Testis (tissue), 3 donors: ENCODE results near the gene AFAP1L2. TPM values are rescaled to one million over a fixed set of nuclear protein-coding genes. Genes with fewer than 3 reads are reported as not detected.

Source experiments
- DNase-seq: peaks from one replicate; pipeline ENCODE4 v3.0.0-alpha.2; 2019
- H3K27ac ChIP-seq, 2 donors: fragments of 200-600 bp; sonication (generic); one replicate each; pipeline ENCODE4 v1.5.1; 2019
- H3K27me3 ChIP-seq: fragments of 200-600 bp; sonication (generic); one replicate; pipeline ENCODE4 v1.5.1; 2019
- H3K36me3 ChIP-seq: fragments of 200-600 bp; sonication (generic); one replicate; pipeline ENCODE4 v1.5.1; 2017; ENCODE audit warnings: low read depth; ENCODE audit errors: missing control alignments
- H3K4me1 ChIP-seq: fragments of 200-600 bp; sonication (generic); one replicate; pipeline ENCODE4 v1.5.1; 2019
- H3K4me3 ChIP-seq, 2 donors: fragments of 200-600 bp; sonication (generic); one replicate each; pipeline ENCODE4 v1.5.1; 2017 to 2019
- H3K9me3 ChIP-seq: fragments of 200-600 bp; sonication (generic); one replicate; pipeline ENCODE4 v1.5.1; 2017
- POLR2A ChIP-seq: fragments of 450-650 bp; IDR thresholded peaks from one replicate; pipeline ENCODE4 v1.6.1; 2017; ENCODE audit warnings: antibody characterized with exemption, mild to moderate bottlenecking, moderate library complexity
- WGBS, 2 donors: methylation state at CpG; one replicate each; pipeline ENCODE4 v1.1.5; 2018; 5-methylcytosine and 5-hydroxymethylcytosine counted together
- intact Hi-C: fragments of 100-400 bp; cut with DNase I; formaldehyde crosslinking; loops from one replicate; pipeline ENCODE4 v1.15.1; 2023; ENCODE audit warnings: low total_unique reads
- polyA plus RNA-seq: library from polyadenylated mRNA; stranded (reverse); fragments of 350-450 nt; fragmentation: Illumina TruSeq; extraction: RNeasy Lipid Tissue Mini Kit (QIAGEN cat#74804); gene quantifications from one replicate; pipeline ENCODE4 v1.2.3, GENCODE V29; 2014; ENCODE audit warnings: low read depth, low replicate concordance; ENCODE audit not compliant: insufficient read depth
- total RNA-seq, 2 donors: library from RNA; depleted of rRNA; stranded (reverse); fragments of >200 nt; gene quantifications; one replicate each; pipeline ENCODE4 v1.2.3, GENCODE V29; 2016
- TF ChIP-seq, protein P1 (sequence below), 3 experiments: fragments of 450-650 bp in 2 of 3; fragments of 200-600 bp in 1 of 3; sonication (generic) in 1 of 3; IDR thresholded peaks; one replicate each; pipeline ENCODE4 v1.5.1; 2016 to 2019; ENCODE audit warnings: antibody characterized with exemption in 3 of 3, mild to moderate bottlenecking in 2 of 3, moderate library complexity in 1 of 3

Gene AFAP1L2
- total and polyA plus RNA-seq, 3 donors from 2014 or later: 4.0 to 7.4 (median 6.9) TPM

DNA sequence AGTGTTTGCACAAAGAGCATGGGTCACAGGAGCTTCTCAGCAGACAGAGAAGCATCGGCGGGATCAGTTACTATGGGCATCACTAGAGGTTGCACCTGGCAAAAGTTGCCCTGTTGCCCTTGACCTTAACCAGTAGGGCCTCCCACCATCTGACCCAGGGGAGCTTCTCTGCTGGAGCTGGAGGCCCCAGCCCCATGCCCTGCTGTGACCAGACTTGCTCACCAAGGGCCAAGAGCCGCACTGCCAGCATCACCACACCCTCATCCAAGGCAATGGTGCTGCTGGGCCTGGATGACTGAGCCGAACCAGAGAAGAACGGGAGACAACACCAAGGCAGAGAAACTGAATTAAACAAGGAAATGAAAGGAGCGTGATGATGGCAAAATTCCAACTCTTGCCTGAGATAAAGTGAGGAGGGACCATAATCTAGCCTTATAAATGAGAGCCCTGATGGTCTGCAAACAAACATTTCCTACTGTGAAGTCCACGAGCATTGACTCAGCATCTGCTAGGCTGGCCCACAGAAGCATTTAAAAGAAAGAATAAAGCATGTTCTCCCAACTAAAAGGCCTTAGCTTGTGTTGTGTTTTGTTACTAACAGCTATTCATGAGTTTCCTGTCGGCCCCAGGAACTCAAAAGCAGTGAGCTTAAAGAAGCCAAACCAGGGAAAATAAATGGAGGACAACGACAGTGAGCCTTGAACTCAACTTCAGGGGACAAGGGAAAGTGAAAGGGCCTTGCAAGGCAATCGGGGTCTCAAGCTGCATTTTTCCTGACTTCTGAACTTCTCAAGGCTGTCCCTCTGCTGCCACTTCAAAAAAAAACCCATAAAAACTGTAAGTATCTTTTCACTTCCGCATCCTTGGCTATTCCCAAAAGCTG, 60.4 kb downstream of the AFAP1L2 start:
- intact Hi-C loops: no loop called here
- WGBS, 2 donors: 51 to 58% methylated on average over 10 to 11 of the region's 11 CpGs
- no peak for DNase-seq
- Histone ChIP-seq H3K4me1 (peaks cover 14% of the 10 kb centered on the region), H3K36me3 (no peaks in the 10 kb centered on the region), H3K27ac (peak overlapping the region in 1 of 2 donors; percentile 17), H3K4me3 (no peak overlapping the region), H3K9me3 (no peaks in the 10 kb centered on the region), H3K27me3 (no peaks in the 10 kb centered on the region)
- TF ChIP-seq POLR2A: no peak
- TF ChIP-seq, protein P1, sequence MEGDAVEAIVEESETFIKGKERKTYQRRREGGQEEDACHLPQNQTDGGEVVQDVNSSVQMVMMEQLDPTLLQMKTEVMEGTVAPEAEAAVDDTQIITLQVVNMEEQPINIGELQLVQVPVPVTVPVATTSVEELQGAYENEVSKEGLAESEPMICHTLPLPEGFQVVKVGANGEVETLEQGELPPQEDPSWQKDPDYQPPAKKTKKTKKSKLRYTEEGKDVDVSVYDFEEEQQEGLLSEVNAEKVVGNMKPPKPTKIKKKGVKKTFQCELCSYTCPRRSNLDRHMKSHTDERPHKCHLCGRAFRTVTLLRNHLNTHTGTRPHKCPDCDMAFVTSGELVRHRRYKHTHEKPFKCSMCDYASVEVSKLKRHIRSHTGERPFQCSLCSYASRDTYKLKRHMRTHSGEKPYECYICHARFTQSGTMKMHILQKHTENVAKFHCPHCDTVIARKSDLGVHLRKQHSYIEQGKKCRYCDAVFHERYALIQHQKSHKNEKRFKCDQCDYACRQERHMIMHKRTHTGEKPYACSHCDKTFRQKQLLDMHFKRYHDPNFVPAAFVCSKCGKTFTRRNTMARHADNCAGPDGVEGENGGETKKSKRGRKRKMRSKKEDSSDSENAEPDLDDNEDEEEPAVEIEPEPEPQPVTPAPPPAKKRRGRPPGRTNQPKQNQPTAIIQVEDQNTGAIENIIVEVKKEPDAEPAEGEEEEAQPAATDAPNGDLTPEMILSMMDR (IDR thresholded peaks at IDR 0.05): no peak

DNA sequence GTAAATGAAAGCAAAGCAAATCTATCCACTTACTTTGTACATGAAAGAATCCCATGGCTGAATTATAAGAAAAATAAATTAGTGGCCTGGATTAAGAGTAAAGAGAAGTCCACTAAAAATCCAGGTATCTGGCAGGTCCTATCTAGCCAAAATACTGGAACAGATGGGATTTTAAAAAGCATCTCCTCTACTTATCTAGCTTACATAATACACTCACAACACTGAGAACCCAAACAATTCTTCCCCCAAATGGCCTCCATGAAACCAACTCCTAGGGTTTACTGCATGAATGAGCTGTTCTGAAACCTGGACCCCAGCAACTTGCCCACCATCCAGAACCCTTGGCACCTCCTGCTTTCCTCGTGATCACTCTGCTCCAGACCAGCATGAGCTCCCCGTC, 61.3 kb downstream of the AFAP1L2 start:
- no peak for DNase-seq
- intact Hi-C loops: no loop called here
- no peaks in the 10 kb centered on the region for H3K9me3 ChIP-seq
- no peak overlapping the region for H3K27ac ChIP-seq
- no peaks in the 10 kb centered on the region for H3K27me3 ChIP-seq
- H3K4me1 ChIP-seq: peaks cover 14% of the 10 kb centered on the region
- TF ChIP-seq POLR2A: no peak
- TF ChIP-seq, protein P1 (IDR thresholded peaks at IDR 0.05): no peak
- no peak overlapping the region for H3K4me3 ChIP-seq
- H3K36me3 ChIP-seq: no peaks in the 10 kb centered on the region
- 81 to 93% methylated on average over 2 of the region's 2 CpGs for WGBS, 2 donors

DNA sequence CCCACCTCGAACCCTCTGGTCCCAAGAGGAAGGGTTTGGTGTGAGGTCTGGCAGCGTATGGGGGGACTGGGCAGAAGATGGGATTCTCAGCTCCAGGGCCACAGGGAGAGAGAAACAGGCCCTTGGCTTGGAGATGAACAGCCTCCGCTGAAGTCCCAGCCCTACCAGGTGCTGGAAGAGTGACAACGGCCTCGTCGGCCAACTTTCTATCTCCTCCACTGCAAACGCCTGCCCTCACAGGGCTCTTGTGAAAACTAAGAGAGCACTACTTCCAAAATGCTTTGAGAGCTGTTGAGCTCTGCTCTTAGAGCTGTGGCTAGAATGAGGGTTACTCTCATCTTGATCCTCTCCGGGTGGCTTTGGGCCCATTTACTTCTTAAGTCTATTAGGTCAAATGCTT, 63.5 kb downstream of the AFAP1L2 start:
- H3K27me3 ChIP-seq: no peaks in the 10 kb centered on the region
- no peak overlapping the region for H3K27ac ChIP-seq
- H3K36me3 ChIP-seq: no peaks in the 10 kb centered on the region
- TF ChIP-seq, protein P1 (IDR thresholded peaks at IDR 0.05): no peak
- no peak for TF ChIP-seq POLR2A
- H3K4me3 ChIP-seq: no peak overlapping the region
- peaks cover 8% of the 10 kb centered on the region for H3K4me1 ChIP-seq
- DNase-seq: no peak
- no peaks in the 10 kb centered on the region for H3K9me3 ChIP-seq
- intact Hi-C loops: no loop called here
- 72 to 76% methylated on average over 8 of the region's 8 CpGs for WGBS, 2 donors

DNA sequence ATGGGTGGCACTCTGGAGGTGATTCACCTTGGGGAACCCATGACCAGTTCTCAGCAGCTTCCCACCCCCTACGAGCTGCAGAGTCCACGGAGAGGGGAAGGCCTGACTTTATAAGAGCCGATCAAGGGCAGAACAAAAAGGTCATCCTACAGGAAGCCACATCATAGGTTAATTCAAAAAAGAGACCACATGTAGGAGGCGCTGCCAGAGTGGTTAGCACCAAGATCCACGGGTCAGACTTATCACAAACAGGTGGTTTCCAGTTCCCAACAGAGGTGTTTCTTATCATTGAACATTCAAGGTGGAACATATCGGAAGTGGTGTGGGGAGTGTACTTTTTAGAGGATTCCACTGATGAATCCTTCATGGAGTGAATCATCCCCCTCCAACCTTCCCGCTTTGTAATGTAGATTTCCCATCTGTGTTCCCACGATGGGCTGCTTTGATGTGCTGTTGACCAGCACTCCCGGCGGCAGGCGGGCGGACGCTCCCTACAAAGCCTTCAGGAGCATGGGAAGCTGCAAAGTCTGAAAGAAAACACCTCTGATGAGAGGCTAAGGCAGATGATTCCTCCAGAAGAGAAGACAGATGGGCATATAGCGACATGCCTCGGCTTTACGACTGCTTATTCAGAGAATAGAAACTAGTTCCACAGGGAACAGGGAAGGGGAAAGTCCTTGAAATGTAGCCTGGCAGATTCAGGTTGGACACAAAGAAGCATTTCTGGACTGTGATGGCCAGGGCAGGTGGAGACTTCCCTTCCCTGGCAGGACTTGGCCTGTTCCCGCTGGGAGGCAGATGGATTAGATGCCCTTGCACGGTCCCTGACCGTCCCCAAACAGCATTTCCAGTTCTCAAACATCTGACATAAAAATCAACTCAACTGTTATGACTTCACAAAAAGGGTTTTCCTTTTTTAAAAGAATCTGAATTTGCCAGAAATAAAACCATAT, 66.5 kb downstream of the AFAP1L2 start:
- Histone ChIP-seq H3K36me3 (no peaks in the 10 kb centered on the region), H3K4me3 (no peak overlapping the region), H3K9me3 (no peaks in the 10 kb centered on the region), H3K27me3 (no peaks in the 10 kb centered on the region), H3K27ac (no peak overlapping the region), H3K4me1 (peaks cover 15% of the 10 kb centered on the region)
- DNase-seq: no peak
- intact Hi-C loops: no loop called here
- TF ChIP-seq POLR2A: no peak
- TF ChIP-seq, protein P1 (IDR thresholded peaks at IDR 0.05): no peak
- 83% methylated on average over 19 of the region's 19 CpGs for WGBS, 2 donors
